GM18873 (cell line): ENCODE results near the gene NCLN.
"Not testable (repeated sequence)": the region's sequence is repeated elsewhere in the genome, so short reads cannot be mapped to it uniquely, and the experiment has no call there.

Experiments used
- ATAC-seq: cut with Tn5 transposase; IDR thresholded peaks from one replicate; pipeline ENCODE4 v1.9.1; 2021; ENCODE audit warnings: mild to moderate bottlenecking, moderate library complexity, moderate number of reproducible peaks; ENCODE audit not compliant: unreplicated experiment, low FRiP score

NCLN gene

DNA sequence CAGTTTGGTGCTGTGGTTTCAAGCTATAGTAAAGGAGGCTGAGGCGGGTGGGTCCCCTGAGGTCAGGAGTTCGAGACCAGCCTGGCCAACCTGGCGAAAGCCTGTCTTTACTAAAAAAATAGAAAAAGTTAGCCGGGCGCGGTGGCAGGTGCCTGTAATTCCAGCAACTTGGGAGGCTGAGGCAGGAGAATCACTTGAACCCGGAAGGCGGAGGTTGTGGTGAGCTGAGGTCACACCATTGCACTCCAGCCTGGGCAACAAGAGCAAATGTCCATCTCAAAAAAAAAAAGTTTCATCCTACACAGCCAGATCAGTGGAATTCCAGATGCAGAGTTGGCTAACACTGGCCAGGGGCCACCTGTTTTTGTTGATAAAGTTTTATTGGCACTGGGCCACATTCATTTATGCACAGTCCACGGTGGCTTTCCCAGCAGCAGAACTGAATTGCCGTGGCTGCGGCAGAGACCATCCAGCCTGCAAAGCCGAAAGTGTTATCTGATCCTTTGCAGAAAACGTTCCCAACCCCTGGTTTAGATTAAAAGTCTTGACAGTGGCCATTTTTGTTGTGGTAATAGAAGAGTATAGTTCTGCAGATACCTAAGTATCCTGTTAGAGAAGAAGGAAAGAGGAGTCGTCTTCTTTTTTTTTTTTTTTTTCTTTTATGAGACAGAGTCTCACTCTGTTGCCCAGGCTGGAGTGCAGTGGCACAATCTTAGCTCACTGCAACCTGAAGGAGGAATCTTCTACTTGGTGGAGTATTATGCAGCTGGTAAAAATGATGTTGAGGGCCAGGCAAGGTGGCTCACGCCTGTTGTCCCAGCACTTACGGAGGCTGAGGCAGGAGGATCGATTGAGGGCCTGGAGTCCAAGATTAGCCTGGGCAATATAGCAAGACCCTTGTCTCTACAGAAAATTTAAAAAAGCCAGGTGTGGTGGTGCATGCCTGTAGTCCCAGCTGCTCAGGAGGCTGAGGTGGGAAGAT is 8.7 kb downstream of the NCLN start:
- no peak for ATAC-seq

DNA sequence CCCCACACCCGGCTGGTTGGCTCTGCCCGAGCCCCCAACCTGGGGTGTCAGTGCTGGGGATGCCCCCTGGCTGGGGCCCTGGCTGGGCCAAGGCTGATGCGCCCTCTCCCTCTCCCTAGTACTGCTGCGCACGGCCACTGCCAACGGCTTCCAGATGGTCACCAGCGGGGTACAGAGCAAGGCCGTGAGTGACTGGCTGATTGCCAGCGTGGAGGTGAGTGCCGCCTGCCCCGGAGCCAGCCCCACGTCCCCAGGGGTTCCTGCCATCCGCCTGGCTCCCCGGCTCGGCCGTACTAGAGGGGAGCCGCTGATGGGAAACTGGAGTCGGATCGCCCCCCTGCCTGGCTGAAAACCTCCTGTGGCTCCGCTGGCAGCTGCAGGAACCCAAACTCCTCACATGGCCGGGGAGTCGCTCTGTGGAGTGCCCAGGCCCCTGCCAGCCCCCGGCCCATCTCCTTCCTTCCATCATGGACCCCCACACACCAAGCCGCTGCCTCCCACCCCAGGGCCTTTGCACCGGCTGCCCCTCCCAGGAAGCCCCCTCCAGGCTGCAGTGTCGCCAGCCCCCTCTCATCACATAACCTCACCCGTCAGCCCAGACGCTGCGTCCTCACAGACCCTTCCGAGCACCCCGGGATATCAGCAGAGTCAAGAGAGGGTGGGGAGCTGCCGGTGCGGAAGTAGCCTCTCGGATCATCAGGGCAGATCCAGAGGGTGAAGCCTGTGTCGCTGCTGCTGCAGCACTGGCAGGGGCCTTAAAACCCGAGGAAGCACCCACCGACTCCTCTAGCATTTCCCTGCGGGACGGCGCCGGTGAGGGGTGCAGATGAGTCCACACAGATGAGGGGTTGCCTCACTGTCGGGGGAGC is 10.6 kb downstream of the NCLN start:
- ATAC-seq: no peak

DNA sequence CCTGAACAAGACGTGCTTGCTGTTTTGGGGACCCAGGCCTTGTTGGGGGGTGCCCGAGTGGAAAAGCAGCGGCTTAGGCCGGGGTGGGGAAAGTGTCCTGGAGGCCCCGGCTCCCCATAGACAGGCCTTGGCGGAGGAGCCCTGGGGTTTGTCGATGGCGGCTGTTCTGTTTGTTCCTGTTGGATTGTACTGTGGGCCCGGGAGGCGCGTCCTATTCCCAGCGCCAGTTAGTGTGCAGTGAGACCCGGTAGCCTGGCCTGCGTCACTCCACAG is 11.1 kb downstream of the NCLN start:
- ATAC-seq: no peak

DNA sequence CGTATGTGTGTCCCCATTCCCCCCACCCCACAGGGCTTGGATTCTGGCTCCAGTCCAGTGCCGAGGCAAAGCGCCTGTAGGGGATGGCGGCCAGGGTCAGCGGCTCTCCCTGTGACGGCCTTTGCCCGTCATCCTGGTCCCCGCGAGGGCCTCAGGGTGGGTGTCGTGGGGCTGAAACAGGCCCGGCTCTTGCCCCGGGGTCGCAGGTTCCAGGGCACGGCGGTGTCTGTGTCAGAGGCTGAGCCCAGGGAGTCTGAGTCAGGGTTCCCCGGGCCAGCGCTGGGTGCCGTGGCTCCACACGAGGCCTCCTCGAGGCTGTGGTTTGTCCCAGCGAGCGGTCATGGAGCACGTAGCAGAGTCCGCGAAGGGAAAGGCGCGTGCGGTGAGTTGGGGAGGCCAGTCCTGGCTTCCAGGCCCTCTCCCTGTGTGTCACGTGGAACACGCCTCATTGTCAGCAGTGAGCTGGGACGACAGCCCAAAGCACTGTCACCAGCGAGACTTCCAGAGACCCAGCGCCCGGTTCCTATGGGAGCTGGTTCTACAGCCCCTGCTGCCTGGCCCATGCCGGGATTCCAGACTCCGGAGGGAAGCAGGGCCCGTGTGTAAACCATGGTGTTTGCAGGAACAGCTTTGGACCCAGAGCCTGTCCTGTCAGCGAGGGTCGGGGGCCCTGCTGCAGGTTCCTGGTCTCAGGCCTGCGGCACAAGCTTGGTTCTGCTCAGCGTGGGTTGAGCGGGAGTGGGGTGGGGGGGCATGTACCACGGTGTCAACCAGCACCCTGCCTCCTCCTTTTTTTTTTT is 13.4 kb downstream of the NCLN start:
- no peak for ATAC-seq

DNA sequence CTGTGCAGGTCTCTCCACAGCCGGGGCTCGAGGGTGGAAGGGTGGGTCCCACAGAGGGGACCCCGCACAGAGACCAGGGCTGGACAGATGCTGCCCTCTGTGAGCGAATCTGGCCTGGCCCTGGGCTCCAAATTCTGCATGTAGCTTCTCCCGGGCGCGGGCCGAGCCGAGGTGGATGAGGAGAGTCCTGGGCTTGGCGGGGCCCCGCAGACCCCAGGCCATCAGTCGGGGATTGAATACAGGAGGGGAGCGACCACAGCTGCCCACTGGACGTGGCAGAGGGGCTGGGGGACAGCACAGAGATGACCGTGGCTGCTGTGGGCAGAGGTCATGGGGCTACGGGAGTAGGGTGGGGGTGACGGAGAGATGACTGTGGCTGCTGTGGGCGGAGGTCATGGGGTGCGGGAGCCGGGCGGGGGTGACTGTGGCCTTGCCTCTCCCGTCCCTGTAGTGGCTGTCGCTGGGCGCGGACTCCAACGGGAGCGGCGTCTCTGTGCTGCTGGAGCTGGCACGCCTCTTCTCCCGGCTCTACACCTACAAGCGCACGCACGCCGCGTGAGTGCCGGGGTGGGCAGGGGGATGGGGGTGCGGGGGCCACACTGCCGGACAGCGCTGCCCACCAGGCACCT is 15.5 kb downstream of the NCLN start:
- no peak for ATAC-seq

DNA sequence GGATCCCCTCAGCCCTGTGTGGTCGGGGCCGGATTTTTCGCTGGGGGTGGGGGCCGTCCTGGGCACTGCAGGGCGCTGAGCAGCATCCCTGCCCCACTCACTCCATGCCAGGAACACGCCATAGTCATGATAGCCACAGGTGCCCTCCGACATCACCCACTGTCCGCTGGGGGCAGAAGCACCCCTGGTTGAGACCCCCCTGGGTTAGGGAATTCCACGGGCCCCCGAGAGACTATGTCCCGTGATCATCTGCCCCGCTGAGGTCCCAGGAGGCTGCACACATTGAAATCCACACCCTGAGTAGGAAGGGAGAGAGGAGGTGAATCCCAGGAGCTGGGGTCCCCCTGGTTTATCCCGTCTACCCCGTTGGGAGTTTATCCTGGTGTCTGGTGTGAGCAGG is 16.2 kb downstream of the NCLN start:
- no peak for ATAC-seq

DNA sequence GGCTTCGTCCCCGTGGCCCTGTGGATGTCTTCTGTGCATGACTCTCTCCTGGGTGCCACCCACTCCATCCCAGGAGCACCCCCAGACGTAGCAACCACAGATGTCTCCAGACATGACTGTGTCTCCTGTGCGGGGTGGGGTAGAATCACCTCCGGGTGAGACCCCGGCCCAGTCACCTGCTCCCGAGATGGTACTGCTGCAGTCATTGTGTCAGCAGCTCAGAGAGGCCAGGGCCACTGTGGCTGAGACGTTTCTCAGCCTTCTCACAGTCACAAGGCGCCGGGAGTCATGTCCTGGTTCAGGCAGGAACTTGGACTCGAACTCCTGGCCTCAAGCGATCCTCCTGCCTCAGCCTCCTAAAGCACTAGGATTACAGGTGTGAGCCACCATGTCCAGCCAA is 16.6 kb downstream of the NCLN start:
- ATAC-seq: no peak

DNA sequence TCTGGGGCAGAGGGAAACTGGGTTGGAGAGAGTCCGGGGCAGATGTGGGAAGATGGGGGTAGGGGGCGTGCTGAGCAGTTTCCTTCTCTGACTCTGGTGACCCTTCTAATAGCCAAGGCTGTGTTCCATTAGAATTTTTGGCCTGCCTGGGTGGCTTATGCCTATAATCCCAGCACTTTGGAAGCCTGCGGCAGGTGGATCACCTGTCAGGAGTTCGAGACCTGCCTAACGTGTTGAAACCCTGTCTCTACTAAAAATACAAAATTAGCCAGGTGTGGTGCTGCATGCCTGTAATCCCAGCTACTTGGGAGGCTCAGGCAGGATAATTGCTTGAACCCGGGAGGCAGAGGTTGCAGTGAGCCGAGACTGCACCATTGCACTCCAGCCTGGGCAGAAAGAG is 17.2 kb downstream of the NCLN start:
- not testable (repeated sequence) for ATAC-seq

DNA sequence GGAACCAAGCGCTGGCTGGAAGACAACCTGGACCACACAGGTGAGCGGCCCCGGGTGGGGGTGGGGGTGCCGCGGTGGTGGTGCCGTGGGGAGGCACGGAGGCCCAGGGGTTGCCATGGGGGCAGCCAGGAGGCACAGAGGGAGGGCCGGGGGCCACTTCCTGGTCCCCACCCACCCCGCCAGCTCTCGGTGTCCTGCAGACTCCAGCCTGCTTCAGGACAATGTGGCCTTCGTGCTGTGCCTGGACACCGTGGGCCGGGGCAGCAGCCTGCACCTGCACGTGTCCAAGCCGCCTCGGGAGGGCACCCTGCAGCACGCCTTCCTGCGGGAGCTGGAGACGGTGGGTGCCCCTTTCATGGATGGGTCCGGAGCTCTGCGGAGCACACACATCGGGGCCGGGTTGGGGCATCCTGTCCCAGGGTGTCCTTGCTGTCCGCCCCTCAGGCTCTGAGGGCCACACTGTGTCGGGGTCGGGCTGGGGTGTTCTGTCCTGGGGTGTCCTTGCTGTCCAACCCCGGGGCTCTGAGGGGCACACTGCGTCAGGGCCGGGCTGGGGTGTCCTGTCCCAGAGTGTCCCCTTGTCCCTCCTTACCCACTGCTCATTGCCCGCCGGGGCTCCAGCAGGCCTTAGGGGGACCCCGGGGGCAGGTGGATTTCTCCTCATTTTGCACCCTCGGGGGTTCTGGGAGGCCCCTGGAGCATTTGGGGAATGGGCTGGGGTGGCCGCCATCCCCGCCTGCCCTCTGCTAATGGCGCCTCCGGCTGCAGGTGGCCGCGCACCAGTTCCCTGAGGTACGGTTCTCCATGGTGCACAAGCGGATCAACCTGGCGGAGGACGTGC is 18.3 kb downstream of the NCLN start:
- no peak for ATAC-seq

DNA sequence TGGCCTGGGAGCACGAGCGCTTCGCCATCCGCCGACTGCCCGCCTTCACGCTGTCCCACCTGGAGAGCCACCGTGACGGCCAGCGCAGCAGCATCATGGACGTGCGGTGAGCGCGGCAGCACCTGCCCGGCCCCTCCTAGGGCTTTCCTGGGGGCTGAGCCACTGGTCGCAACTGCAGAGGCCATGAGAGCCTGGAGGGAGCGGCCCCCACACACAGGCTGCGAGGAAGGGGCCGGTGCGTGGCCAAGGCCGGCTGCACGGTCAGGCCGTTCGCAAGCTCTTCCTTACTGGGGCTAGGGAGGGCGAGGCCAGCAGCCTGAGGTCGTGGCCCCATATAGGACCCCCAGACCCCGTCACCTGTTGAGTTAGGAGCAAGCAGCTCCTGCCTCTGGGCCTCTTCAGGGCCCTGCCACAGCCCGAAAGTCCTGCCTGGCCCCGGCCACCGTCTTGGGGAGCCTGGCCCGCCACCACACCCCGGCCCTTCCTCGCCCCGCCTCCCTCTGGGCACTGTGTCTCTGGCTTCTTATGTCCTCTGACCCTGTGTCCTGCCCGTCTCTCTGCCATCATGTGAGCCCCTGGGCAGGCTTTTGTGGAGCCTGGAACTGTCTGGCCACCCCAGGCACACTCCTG is 19.0 kb downstream of the NCLN start:
- ATAC-seq: no peak

DNA sequence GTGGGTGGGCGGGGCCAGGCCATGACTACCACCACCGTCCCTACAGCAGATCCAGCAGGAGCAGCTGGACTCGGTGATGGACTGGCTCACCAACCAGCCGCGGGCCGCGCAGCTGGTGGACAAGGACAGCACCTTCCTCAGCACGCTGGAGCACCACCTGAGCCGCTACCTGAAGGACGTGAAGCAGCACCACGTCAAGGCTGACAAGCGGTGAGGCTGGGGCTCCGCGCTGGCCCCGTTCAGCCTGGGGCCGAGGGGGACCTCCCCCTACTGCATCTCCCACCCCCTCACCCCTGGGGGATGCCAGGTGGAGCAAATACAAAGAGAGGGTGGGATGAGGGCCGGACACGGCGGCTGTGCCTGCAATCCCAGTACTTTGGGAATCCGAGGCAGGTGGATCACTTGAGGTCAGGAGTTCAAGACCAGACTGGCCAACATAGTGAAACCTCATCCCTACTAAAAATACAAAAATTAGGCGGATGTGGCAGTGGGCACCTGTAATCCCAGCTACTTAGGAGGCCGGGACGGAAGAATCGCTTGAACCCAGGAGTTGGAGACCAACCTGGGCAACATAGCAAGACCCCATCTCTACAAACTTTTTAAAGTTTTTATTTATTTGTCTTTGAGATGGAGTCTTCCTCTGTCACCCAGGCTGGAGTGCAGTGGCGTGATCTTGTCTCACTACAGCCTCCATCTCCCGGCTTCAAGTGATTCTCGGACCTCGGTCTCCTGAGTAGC is 20.7 kb downstream of the NCLN start:
- ATAC-seq: no peak

DNA sequence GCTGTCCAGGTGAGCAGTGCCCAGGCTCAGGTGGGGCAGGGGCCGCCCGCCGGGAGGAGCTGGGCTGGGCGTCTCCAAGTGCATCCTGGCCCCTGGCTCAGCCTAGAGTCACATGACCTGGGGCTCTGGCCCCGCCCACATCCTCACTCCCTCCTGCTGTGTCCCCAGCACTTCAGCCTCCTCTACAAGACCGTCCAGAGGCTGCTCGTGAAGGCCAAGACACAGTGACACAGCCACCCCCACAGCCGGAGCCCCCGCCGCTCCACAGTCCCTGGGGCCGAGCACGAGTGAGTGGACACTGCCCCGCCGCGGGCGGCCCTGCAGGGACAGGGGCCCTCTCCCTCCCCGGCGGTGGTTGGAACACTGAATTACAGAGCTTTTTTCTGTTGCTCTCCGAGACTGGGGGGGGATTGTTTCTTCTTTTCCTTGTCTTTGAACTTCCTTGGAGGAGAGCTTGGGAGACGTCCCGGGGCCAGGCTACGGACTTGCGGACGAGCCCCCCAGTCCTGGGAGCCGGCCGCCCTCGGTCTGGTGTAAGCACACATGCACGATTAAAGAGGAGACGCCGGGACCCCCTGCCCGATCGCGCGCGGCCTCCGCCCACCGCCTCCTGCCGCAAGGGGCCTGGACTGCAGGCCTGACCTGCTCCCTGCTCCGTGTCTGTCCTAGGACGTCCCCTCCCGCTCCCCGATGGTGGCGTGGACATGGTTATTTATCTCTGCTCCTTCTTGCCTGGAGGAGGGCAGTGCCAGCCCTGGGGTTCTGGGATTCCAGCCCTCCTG is 21.9 kb downstream of the NCLN start:
- no peak for ATAC-seq

DNA sequence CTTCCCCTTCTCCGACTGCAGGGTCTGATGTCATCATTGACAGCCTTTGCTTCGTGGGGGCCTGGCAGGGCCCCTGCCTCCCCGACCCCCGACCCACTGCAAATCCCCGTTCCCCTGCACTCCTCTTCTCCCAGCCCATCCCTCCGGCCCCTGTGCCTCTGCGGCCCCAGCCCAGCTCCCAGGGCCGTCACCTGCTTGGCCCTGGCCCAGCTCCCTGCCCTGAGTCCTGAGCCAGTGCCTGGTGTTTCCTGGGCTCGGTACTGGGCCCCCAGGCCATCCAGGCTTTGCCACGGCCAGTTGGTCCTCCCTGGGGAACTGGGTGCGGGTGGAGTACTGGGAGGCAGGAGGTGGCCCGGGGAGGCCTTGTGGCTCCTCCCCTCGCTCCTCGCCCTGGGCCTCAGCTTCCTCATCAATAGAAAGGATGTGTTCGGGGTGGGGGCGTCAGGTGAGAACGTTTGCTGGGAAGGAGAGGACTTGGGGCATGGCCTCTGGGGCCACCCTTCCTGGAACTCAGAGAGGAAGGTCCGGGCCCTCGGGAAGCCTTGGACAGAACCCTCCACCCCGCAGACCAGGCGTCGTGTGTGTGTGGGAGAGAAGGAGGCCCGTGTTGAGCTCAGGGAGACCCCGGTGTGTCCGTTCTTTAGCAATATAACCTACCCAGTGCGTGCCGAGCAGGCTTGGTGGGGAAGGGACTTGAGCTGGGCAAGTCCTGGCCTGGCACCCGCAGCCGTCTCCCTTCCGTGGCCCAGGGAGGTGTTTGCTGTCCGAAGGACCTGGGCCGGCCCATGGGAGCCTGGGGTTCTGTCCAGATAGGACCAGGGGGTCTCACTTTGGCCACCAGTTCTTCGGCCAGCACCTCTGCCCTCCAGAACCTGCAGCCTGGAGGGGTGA is 22.8 kb downstream of the NCLN start:
- ATAC-seq: no peak

DNA sequence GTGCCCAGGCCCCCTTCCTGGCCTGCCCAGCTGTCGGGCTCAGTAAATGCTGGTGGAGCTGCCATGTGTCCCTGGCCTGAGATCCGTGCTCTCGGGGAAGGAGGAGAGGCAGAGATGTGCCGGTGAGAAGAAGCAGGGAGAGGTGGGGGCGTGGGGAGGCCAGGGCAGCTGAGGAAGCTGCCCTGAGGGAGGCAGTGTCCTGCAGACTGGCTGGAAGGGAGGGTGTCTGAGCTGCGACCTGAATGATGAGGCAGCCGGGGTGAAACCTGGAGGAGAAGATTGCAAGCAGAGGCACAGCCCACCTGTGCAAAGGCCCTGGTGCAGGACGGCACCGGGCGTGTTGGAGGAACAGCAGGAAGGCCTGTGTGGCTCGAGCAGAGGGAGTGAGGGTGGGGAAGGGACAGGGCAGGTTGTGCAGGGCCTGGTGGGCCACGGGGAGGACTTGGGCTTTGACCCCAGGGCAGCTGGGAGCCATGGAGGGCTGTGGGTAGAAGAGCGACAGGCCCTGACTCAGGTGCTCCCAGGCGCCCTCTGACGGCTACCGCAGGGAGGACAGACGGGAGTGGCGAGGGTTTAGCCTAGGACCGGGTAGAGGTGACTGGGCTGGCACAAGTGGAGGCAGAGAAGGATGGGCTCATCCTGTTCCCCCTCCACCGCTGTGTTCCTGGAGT is 24.8 kb downstream of the NCLN start:
- ATAC-seq: no peak

DNA sequence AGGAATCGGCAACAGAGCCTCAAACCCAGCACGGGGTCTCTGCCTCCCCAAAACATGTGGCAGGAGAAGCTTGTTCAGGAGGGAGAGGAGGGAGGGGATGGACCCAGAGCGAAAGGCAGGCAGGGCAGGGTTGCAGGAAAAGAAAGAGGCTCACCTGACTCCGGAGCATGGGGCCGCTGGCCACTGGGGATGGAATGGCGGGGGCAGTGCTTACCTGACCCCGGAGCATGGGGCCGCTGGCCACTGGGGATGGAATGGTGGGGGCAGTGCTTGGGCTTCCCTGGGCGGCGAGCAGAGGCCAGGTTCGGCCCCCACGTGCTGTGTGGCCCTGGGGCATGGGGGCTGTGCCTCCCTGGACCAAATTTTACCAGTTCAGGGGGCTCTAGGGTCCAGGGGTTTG is 25.5 kb downstream of the NCLN start:
- ATAC-seq: no peak

DNA sequence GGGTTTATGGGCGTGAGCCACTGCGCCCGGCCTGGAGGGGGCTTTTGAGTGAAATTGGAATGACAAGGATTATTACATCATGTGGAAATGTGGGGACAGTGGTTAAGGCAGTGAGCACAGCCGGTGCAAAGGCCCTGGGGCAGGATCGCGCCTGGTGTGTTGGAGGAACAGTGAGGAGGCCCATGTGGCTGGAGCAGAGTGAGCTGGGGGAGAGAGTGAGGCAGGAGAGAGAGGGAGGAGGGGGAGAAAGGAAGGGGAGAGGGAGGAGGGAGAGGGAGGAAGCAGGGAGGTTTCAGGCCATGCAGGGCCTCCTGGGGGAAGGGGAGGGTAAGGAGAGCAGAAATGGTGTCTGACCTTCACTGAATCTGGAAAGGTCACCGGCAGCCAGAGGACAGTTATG is 27.4 kb downstream of the NCLN start:
- no peak for ATAC-seq
